Breast epithelium (tissue), 4 donors: ENCODE measurements around the gene CEP85L. TPM values are rescaled to one million over a fixed set of nuclear protein-coding genes. Genes with fewer than 3 reads are reported as not detected.

Source experiments
- DNase-seq, 2 donors: peaks; one replicate each; pipeline ENCODE4 v3.0.0-alpha.2; 2019; ENCODE audit warnings: low spot score in 2 of 2
- H3K27ac ChIP-seq, 2 donors: fragments of 200-600 bp; sonication (generic) in 1 of 2; one replicate each; pipeline ENCODE4 v1.5.1; 2016 to 2019; ENCODE audit warnings: mild to moderate bottlenecking in 1 of 2
- H3K27me3 ChIP-seq, 2 donors: fragments of 200-600 bp; sonication (generic) in 1 of 2; one replicate each; pipeline versions ENCODE4 v1.5.1 to v1.6.0; 2017 to 2019; ENCODE audit warnings: control low read depth in 1 of 2, mild to moderate bottlenecking in 1 of 2
- H3K36me3 ChIP-seq: fragments of 200-600 bp; one replicate; pipeline ENCODE4 v1.5.1; 2019
- H3K4me1 ChIP-seq, 2 donors: fragments of 200-600 bp; sonication (generic); one replicate each; pipeline ENCODE4 v1.5.1; 2016 to 2019; ENCODE audit warnings: control low read depth in 1 of 2
- H3K4me3 ChIP-seq, 3 donors: fragments of 200-600 bp; sonication (generic); 1 replicate in 2 of 3; 2 replicates in 1 of 3; pipeline ENCODE4 v1.5.1; 2016 to 2019; ENCODE audit warnings: mild to moderate bottlenecking in 3 of 3, moderate library complexity in 2 of 3
- H3K9me3 ChIP-seq, 2 donors: fragments of 200-600 bp; sonication (generic) in 1 of 2; one replicate each; pipeline ENCODE4 v1.5.1; 2016 to 2019; ENCODE audit warnings: control low read depth in 1 of 2
- POLR2A ChIP-seq: fragments of 450-650 bp; IDR thresholded peaks from one replicate; pipeline ENCODE4 v1.6.1; 2016; ENCODE audit warnings: antibody characterized with exemption, mild to moderate bottlenecking, moderate library complexity
- POLR2AphosphoS5 ChIP-seq, 3 donors: sonication (generic); formaldehyde crosslinking; IDR thresholded peaks; one replicate each; pipeline ENCODE4 v1.6.1; 2017; ENCODE audit warnings: antibody characterized with exemption in 3 of 3
- intact Hi-C: fragments of 100-400 bp; cut with DNase I; formaldehyde crosslinking; loops from one replicate; pipeline ENCODE4 v1.15.1; 2023; ENCODE audit warnings: low total_unique reads
- total RNA-seq, 3 donors: library from RNA; depleted of rRNA; stranded (reverse); fragments of >200 nt; gene quantifications; one replicate each; pipeline ENCODE4 v1.1.0, GENCODE V29; 2016
- TF ChIP-seq, protein P1 (sequence below), 3 donors: fragments of 450-650 bp; IDR thresholded peaks; one replicate each; pipeline ENCODE4 v1.5.1; 2016 to 2017; ENCODE audit warnings: antibody characterized with exemption in 3 of 3, mild to moderate bottlenecking in 3 of 3, moderate library complexity in 3 of 3

The CEP85L gene
- total RNA-seq, 3 donors from 2014 or later, result 12.7 to 17.3 (median 15.7) TPM

DNA sequence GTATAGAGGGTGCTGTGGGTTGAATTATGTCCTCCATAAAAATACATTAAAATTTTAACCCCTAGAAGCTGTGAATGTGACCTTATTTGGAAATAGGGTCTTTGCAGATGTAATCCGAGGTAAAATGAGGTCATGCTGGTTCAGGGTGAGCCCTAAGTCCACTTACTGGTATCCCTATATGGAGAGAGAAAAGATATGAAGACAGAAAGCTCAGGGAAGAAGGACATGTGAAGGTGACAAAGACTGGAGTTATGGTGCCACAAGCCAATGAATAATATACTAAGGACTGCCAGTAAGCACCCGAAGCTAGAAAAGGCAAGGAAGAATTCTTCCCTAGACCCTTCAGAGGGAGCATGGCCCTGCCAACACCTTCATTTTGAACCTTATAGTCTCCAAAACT lies 53.1 kb downstream of the CEP85L start:
- no peaks in the 10 kb centered on the region for H3K27me3 ChIP-seq
- intact Hi-C loops, result no loop called here

DNA sequence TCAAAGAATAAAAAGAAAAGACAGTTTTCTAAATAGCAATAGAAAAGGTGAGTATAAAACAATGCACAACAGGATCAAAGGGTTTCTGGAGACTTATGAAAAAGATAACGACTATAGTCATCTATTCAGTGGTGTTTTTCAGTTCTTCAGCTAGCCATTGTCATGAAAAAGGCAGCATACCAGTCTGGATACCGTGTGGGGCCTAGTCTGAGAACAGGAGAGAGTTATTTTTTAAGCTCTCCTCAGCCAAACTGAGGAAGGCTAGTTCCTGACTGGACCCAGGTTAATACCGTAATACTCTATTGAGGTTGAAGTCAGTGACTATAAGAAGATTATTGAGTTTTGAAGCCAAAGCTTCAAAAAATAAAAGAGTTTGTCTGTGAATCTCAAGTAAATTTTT lies 53.8 kb downstream of the CEP85L start:
- intact Hi-C loops, result no loop called here
- H3K27me3 ChIP-seq, result no peaks in the 10 kb centered on the region
- no peak for DNase-seq
- no peaks in the 10 kb centered on the region for H3K4me1 ChIP-seq
- no peaks in the 10 kb centered on the region for H3K36me3 ChIP-seq
- H3K4me3 ChIP-seq, result no peak overlapping the region
- TF ChIP-seq POLR2A, result no peak
- no peak for TF ChIP-seq POLR2AphosphoS5 (IDR thresholded peaks at IDR 0.05)
- TF ChIP-seq, protein P1, sequence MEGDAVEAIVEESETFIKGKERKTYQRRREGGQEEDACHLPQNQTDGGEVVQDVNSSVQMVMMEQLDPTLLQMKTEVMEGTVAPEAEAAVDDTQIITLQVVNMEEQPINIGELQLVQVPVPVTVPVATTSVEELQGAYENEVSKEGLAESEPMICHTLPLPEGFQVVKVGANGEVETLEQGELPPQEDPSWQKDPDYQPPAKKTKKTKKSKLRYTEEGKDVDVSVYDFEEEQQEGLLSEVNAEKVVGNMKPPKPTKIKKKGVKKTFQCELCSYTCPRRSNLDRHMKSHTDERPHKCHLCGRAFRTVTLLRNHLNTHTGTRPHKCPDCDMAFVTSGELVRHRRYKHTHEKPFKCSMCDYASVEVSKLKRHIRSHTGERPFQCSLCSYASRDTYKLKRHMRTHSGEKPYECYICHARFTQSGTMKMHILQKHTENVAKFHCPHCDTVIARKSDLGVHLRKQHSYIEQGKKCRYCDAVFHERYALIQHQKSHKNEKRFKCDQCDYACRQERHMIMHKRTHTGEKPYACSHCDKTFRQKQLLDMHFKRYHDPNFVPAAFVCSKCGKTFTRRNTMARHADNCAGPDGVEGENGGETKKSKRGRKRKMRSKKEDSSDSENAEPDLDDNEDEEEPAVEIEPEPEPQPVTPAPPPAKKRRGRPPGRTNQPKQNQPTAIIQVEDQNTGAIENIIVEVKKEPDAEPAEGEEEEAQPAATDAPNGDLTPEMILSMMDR (IDR thresholded peaks at IDR 0.05), result no peak
- H3K9me3 ChIP-seq, result no peaks in the 10 kb centered on the region
- H3K27ac ChIP-seq, result no peak overlapping the region

More for the DNA sequence above, 53.1 kb downstream of the CEP85L start:
- H3K4me1 ChIP-seq, result no peaks in the 10 kb centered on the region
- no peak for DNase-seq
- H3K36me3 ChIP-seq, result no peaks in the 10 kb centered on the region
- H3K9me3 ChIP-seq, result peaks cover 0 to 4% of the 10 kb centered on the region in 2 donors
- H3K27ac ChIP-seq, result no peak overlapping the region
- no peak for TF ChIP-seq POLR2AphosphoS5 (IDR thresholded peaks at IDR 0.05)
- no peak overlapping the region for H3K4me3 ChIP-seq

DNA sequence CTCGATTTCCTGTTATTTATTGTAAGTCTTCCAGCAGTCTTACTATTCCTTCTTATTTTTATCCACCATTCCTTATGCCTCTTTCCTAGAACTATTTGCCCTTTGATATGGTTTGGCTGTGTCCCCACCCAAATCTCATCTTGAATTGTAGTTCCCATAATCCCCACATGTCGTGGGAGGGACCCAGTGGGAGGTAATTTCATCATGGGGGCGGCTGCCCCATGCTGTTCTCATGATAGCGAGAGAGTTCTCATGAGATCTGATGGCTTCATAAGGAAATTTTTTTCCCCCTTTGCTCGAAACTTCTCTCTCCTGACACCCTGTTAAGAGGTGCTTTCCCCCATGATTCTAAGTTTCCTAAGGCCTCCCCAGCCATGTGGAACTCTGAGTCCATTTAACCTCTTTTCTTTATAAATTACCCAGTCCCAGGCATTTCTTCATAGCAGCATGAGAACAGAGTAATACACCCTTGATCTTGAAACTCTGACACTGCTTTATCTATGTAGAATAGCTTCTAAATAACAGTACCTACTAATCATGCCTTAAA lies 54.5 kb downstream of the CEP85L start:
- intact Hi-C loops, result no loop called here
- Histone ChIP-seq H3K27ac (no peak overlapping the region), H3K4me3 (no peak overlapping the region), H3K9me3 (no peaks in the 10 kb centered on the region), H3K36me3 (no peaks in the 10 kb centered on the region), H3K4me1 (no peaks in the 10 kb centered on the region), H3K27me3 (no peaks in the 10 kb centered on the region)
- TF ChIP-seq, protein P1 (IDR thresholded peaks at IDR 0.05), result no peak
- TF ChIP-seq POLR2A (no peak), POLR2AphosphoS5 (IDR thresholded peaks at IDR 0.05) (no peak)
- no peak for DNase-seq

DNA sequence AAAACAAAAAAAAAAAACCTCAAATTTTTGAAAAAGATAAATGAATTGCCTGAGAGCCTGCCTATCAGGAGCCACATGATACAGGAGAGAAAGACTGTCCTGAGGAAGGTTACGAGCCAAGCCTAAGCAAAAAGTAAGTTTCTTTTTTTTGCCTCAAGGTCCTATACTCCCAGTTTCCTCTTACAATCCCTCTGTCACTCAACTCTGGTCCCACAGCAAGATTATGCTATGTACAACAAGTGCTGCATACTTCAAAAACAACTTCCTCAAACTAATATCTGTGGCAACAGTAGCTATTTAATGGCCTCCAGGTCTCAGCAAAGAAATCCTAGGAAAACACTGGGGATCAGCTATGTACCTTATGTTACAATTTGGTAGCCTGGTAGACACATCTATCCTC lies 56.5 kb downstream of the CEP85L start:
- DNase-seq, result no peak
- no peak overlapping the region for H3K27ac ChIP-seq
- H3K4me1 ChIP-seq, result no peaks in the 10 kb centered on the region
- no peak overlapping the region for H3K4me3 ChIP-seq
- H3K27me3 ChIP-seq, result no peaks in the 10 kb centered on the region
- H3K36me3 ChIP-seq, result no peaks in the 10 kb centered on the region
- no peaks in the 10 kb centered on the region for H3K9me3 ChIP-seq
- intact Hi-C loops, result no loop called here
- TF ChIP-seq POLR2A (no peak), POLR2AphosphoS5 (IDR thresholded peaks at IDR 0.05) (no peak)
- TF ChIP-seq, protein P1 (IDR thresholded peaks at IDR 0.05), result no peak

DNA sequence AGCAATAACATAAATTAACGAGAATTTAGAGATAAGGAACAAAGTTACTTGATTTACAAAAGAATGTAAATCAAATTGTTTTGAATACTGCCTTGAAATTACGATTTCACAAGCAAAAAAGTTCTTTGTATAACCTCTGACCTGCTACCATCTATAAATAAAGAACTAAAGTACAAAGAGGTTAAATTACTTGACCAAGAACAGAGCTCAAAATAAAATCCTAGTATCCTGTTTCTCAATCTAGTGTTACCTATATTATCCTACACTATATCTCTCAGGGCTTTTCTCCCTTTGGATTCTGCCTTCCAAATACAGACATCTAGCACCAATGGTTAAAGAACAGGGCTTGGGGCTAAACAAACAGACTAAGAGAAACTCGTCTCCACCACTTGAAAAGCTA lies 59.5 kb downstream of the CEP85L start:
- DNase-seq, result no peak

More for the DNA sequence above, 59.5 kb downstream of the CEP85L start:
- Histone ChIP-seq H3K27me3 (no peaks in the 10 kb centered on the region), H3K36me3 (no peaks in the 10 kb centered on the region), H3K4me1 (no peaks in the 10 kb centered on the region), H3K9me3 (no peaks in the 10 kb centered on the region), H3K27ac (no peak overlapping the region), H3K4me3 (no peak overlapping the region)
- no peak for TF ChIP-seq POLR2A
- no peak for TF ChIP-seq POLR2AphosphoS5 (IDR thresholded peaks at IDR 0.05)
- TF ChIP-seq, protein P1 (IDR thresholded peaks at IDR 0.05), result no peak
- intact Hi-C loops, result no loop called here
